ENCODE measurements around the gene PAN2. TPM values are rescaled to one million over a fixed set of nuclear protein-coding genes. Genes with fewer than 3 reads are reported as not detected.
"Not testable (repeated sequence)": the region's sequence is repeated elsewhere in the genome, so short reads cannot be mapped to it uniquely, and the experiment has no call there.

PAN2 gene
- polyA plus RNA-seq, 2 donors = 18.1 to 44.7 TPM

DNA sequence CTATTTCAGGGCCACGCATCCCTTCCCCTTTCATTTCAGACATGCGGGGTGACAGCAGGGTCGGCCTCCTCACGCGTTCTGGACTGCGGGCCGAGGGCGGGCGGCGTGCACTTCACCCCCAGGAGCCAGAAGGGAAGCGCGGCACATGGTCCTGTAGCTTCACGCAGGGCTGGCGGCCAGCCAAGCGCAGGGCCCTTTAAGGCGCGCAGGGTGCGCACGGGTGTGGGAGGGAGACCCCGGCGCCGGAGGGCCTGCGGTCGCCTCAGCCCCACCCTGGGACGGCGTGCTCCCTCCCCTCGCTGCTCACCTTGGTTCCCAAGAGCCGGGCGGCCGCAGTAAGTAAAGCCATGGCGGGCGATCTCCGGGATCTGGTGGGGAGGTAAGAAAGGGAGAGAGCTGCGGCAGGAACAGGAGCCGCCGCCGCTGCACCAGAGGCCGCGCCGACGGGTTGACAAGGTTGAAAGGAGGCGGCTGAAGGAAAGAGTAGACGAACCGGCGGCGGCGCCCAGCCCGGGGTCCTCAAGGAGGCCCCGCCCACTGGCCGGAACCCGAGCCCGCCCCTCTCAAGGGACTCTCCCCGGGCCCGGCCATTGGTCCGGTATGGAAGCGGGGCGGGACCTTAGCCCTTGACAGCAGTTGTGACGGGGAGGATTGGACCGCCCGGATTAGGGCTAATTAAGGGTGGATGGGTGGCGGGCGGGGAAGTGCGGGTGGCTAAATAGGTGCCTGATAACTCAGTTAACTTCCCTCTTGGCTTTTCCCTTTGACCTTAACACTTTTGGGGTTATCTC lies 33.8 kb downstream of the PAN2 start, which contains the start of gene CS:
CS (minus strand) TSS at position 478 of the 791 bp plus-strand sequence; CDS start at position 349, 129 bp downstream.
- 0 to 1% methylated on average over 61 to 63 of the region's 63 CpGs for WGBS, 2 donors
- Histone ChIP-seq H3K4me3 (ENCODE audit: low read depth in 1 of 2, low read length in 2 of 2) (peak within 1 kb of the TSS; percentile 79 to 82), H3K9me3 (ENCODE audit: control insufficient read depth in 2 of 2, insufficient read depth in 1 of 2, low read depth in 1 of 2, low read length in 1 of 2) (no peaks in the 10 kb centered on the region), H3K27me3 (ENCODE audit: control insufficient read depth in 1 of 2, insufficient read depth in 2 of 2, low read length in 2 of 2) (no peaks in the 10 kb centered on the region), H3K27ac (ENCODE audit: low read depth in 2 of 2, low read length in 1 of 2) (peak within 1 kb of the TSS; percentile 94 to 95), H3K4me1 (ENCODE audit: control insufficient read depth in 2 of 2, insufficient read depth in 2 of 2, low read length in 1 of 2) (peaks cover 4% of the 10 kb centered on the region in 2 donors), H3K36me3 (ENCODE audit: control insufficient read depth in 2 of 2, insufficient read depth in 2 of 2, low read length in 1 of 2) (peaks cover 0 to 2% of the 10 kb centered on the region in 2 donors)

DNA sequence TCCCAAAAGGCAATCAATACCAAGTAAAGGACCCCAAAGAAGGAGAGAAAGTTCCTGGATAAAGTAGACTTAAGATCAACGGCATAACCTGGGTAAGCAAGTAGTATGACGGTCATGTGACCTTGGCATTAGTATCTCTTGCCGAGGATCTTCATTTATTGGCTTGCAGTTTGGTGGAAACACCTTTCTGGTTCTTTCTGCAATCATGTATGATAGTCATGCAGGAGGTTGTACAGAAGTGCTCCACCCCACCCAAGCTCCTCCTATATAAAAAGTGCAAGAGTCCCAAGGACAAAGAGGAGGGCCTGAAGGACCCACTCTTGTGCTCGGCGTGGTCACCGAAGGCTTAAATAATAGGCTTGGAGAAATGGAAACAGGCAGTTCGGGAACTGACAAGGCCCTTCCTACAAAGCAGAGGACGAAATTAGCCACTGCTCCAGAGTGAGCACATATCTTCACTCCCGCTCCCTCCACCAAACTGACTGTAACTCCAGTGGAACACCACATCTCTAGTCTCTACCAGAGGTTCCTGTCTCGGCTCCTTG lies 34.4 kb downstream of the PAN2 start:
- WGBS, 2 donors = 1 to 2% methylated on average over 10 of the region's 10 CpGs
- H3K9me3 ChIP-seq (ENCODE audit: control insufficient read depth in 2 of 2, insufficient read depth in 1 of 2, low read depth in 1 of 2, low read length in 1 of 2) = no peaks in the 10 kb centered on the region
- H3K36me3 ChIP-seq (ENCODE audit: control insufficient read depth in 2 of 2, insufficient read depth in 2 of 2, low read length in 1 of 2) = peaks cover 0 to 2% of the 10 kb centered on the region in 2 donors
- H3K4me1 ChIP-seq (ENCODE audit: control insufficient read depth in 2 of 2, insufficient read depth in 2 of 2, low read length in 1 of 2) = peaks cover 4% of the 10 kb centered on the region in 2 donors
- H3K27me3 ChIP-seq (ENCODE audit: control insufficient read depth in 1 of 2, insufficient read depth in 2 of 2, low read length in 2 of 2) = no peaks in the 10 kb centered on the region
- H3K4me3 ChIP-seq (ENCODE audit: low read depth in 1 of 2, low read length in 2 of 2) = peak overlapping the region; percentile 79 to 82
- peak overlapping the region; percentile 94 to 95 for H3K27ac ChIP-seq (ENCODE audit: low read depth in 2 of 2, low read length in 1 of 2)

DNA sequence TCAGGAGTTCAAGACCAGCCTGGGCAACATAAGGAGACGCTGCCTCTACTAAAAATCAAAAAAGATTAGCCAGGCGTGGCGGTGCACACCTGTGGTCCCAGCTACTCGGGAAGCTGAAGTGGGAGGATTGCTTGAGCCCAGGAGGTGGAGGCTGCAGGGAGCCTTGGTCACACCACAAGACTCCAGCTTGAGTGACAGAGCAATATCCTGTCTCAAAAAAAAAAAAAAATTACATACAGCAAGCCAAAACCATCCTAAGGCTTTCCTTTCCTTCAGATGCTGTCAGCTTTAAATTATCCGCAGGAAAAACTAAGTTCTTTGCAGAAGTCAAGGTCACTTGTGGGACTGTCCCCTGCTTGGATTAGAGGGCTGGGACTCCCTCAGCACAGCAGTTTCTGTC lies 35.0 kb downstream of the PAN2 start:
- Histone ChIP-seq H3K27ac (ENCODE audit: low read depth in 2 of 2, low read length in 1 of 2) (peak overlapping the region; percentile 30 to 95), H3K9me3 (ENCODE audit: control insufficient read depth in 2 of 2, insufficient read depth in 1 of 2, low read depth in 1 of 2, low read length in 1 of 2) (no peaks in the 10 kb centered on the region), H3K36me3 (ENCODE audit: control insufficient read depth in 2 of 2, insufficient read depth in 2 of 2, low read length in 1 of 2) (peaks cover 0 to 6% of the 10 kb centered on the region in 2 donors), H3K4me3 (ENCODE audit: low read depth in 1 of 2, low read length in 2 of 2) (peak overlapping the region; percentile 79 to 82), H3K27me3 (ENCODE audit: control insufficient read depth in 1 of 2, insufficient read depth in 2 of 2, low read length in 2 of 2) (no peaks in the 10 kb centered on the region), H3K4me1 (ENCODE audit: control insufficient read depth in 2 of 2, insufficient read depth in 2 of 2, low read length in 1 of 2) (peaks cover 4% of the 10 kb centered on the region in 2 donors)
- 65 to 77% methylated on average over 5 of the region's 5 CpGs for WGBS, 2 donors

DNA sequence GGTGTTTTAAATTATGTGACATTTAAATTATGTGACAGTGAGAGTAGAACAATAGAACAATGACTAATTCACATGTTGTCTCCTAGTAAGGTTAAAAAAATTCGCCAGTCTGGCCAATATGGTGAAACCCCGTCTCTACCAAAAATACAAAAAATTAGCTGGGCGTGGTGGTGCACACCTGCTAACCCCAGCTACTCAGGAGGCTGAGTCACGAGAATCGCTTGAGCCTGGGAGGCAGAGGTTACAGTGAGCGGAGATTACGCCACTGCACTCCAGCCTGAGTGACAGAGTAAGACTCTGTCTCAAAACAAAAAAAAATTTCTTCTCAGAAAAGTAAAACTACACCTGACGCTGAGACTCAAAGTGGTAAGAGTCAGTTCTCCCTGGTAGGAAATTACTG lies 36.4 kb downstream of the PAN2 start:
- Histone ChIP-seq H3K4me1 (ENCODE audit: control insufficient read depth in 2 of 2, insufficient read depth in 2 of 2, low read length in 1 of 2) (peaks cover 4% of the 10 kb centered on the region in 2 donors), H3K27me3 (ENCODE audit: control insufficient read depth in 1 of 2, insufficient read depth in 2 of 2, low read length in 2 of 2) (no peaks in the 10 kb centered on the region), H3K9me3 (ENCODE audit: control insufficient read depth in 2 of 2, insufficient read depth in 1 of 2, low read depth in 1 of 2, low read length in 1 of 2) (no peaks in the 10 kb centered on the region), H3K36me3 (ENCODE audit: control insufficient read depth in 2 of 2, insufficient read depth in 2 of 2, low read length in 1 of 2) (peaks cover 0 to 6% of the 10 kb centered on the region in 2 donors), H3K27ac (ENCODE audit: low read depth in 2 of 2, low read length in 1 of 2) (no peak overlapping the region), H3K4me3 (ENCODE audit: low read depth in 1 of 2, low read length in 2 of 2) (no peak overlapping the region)
- 80 to 85% methylated on average over 8 of the region's 8 CpGs for WGBS, 2 donors

DNA sequence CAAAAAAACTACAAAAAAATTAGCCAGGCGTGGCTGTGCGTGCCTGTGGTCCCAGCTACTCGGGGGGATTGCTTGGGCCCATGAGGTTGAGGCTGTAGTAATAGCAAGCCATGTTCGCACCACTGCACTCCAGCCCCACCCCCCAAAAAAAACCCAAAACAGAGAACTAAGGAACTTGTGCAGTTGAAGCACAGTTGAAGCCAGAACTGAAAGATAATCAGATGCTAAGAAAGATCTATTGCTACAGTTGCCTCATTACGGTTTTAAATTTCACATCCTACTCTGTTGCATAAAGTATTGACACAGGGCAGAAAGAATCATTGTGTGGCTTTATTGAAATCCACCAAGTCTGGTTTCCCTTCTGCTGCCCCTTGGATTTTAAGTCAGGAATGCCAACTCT lies 37.5 kb downstream of the PAN2 start:
- Histone ChIP-seq H3K9me3 (ENCODE audit: control insufficient read depth in 2 of 2, insufficient read depth in 1 of 2, low read depth in 1 of 2, low read length in 1 of 2) (no peaks in the 10 kb centered on the region), H3K36me3 (ENCODE audit: control insufficient read depth in 2 of 2, insufficient read depth in 2 of 2, low read length in 1 of 2) (peaks cover 0 to 6% of the 10 kb centered on the region in 2 donors), H3K27ac (ENCODE audit: low read depth in 2 of 2, low read length in 1 of 2) (no peak overlapping the region), H3K4me3 (ENCODE audit: low read depth in 1 of 2, low read length in 2 of 2) (no peak overlapping the region), H3K4me1 (ENCODE audit: control insufficient read depth in 2 of 2, insufficient read depth in 2 of 2, low read length in 1 of 2) (peaks cover 4% of the 10 kb centered on the region in 2 donors), H3K27me3 (ENCODE audit: control insufficient read depth in 1 of 2, insufficient read depth in 2 of 2, low read length in 2 of 2) (no peaks in the 10 kb centered on the region)
- WGBS, 2 donors = 80 to 81% methylated on average over 5 of the region's 5 CpGs

DNA sequence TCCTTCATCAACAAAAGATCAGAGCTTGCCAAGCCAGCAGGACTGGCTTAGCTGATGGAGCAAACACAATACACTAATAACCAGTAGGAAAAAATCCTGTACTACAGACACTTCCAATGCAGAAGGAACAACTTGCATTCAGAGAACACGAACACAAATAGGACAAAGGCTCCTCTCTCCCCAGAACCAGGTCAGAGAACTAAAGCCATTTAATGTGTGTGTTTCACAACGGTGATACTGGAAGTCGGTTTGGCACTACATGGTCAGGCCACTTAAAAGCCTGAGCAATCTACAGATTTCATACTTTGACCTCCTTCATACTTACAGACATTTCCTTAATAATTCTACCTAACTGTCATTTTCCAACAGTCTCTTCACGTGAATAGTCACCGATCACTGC lies 40.0 kb downstream of the PAN2 start:
- H3K9me3 ChIP-seq (ENCODE audit: control insufficient read depth in 2 of 2, insufficient read depth in 1 of 2, low read depth in 1 of 2, low read length in 1 of 2) = no peaks in the 10 kb centered on the region
- H3K27ac ChIP-seq (ENCODE audit: low read depth in 2 of 2, low read length in 1 of 2) = peak overlapping the region; percentile 55 to 67

DNA sequence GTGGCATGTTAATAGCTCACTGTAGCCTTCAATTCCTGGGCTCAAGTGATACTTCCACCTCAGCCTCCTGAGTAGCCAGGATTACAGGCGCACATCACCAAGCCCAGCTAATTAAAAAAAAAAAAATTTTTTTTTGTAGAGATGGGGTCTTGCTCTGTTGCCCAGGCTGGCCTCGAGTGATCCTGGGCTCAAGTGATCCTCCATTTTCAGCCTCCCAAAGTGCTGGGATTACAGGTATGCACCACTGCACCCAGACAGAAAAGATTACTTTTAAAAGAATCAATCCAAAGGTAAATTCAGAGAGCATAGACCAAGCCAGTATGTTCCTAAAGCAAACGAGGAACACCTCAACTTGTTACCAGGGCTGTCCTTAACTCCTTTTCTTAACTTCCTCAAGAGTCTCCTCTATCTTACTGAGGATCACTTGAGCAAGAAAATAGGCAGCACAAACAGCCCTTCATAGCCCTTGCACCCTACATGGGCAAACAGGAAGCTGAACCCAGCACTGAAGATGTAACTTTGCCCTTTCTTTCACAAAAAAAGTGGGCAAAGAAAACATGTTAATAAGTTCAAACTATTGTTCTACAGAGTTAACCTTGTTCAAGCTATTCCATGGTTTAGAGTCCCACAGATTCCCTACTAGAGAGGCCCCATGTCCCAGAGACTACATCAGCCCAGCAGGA lies 45.0 kb downstream of the PAN2 start:
- H3K27ac ChIP-seq (ENCODE audit: low read depth in 2 of 2, low read length in 1 of 2) = no peak overlapping the region

More for the DNA sequence above, 40.0 kb downstream of the PAN2 start:
- Histone ChIP-seq H3K27me3 (ENCODE audit: control insufficient read depth in 1 of 2, insufficient read depth in 2 of 2, low read length in 2 of 2) (no peaks in the 10 kb centered on the region), H3K4me3 (ENCODE audit: low read depth in 1 of 2, low read length in 2 of 2) (no peak overlapping the region), H3K36me3 (ENCODE audit: control insufficient read depth in 2 of 2, insufficient read depth in 2 of 2, low read length in 1 of 2) (peaks cover 0 to 6% of the 10 kb centered on the region in 2 donors), H3K4me1 (ENCODE audit: control insufficient read depth in 2 of 2, insufficient read depth in 2 of 2, low read length in 1 of 2) (peaks cover 4% of the 10 kb centered on the region in 2 donors)
- 69 to 80% methylated on average over 5 of the region's 5 CpGs for WGBS, 2 donors

DNA sequence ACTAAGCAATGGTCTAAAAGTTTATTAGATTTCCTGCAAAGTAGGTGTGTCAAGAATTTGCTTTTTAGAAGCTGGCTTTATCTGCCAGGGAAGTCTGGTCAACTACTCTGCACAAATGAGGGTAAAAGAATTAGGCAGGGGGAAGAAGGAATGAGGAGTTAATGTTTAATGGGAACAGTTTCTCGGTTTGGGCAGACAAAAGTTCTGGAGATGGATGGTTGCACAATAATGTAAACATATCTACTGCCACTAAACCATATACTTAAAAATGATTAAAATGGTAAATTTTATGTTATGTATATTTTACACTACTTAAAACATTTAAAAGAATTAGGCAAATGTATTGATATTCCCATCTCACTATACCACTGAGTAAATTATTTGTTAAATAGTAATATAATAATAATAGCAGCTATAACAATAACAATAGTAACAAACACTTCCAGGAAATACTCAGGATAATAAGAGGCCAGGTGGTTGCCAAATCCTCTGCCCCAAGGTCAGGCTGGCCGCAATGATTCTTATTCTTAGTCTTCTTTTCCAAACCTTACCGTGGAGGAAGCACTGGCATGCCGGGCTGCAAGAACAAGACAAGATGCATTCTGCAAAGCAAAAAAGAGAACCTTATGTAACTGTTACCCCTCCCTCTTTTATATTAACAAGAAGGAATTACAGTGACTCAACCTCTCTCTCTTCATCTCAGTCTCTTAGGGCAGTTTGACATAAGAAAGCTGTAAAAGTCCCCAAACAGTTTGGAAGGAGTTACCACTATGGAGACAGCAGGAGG lies 47.6 kb downstream of the PAN2 start:
- Histone ChIP-seq H3K36me3 (ENCODE audit: control insufficient read depth in 2 of 2, insufficient read depth in 2 of 2, low read length in 1 of 2) (peaks cover 11 to 14% of the 10 kb centered on the region in 2 donors), H3K4me3 (ENCODE audit: low read depth in 1 of 2, low read length in 2 of 2) (no peak overlapping the region), H3K9me3 (ENCODE audit: control insufficient read depth in 2 of 2, insufficient read depth in 1 of 2, low read depth in 1 of 2, low read length in 1 of 2) (no peaks in the 10 kb centered on the region), H3K4me1 (ENCODE audit: control insufficient read depth in 2 of 2, insufficient read depth in 2 of 2, low read length in 1 of 2) (no peaks in the 10 kb centered on the region), H3K27me3 (ENCODE audit: control insufficient read depth in 1 of 2, insufficient read depth in 2 of 2, low read length in 2 of 2) (no peaks in the 10 kb centered on the region), H3K27ac (ENCODE audit: low read depth in 2 of 2, low read length in 1 of 2) (no peak overlapping the region)
- WGBS, 2 donors = 47 to 48% methylated on average over 4 of the region's 4 CpGs

More for the DNA sequence above, 45.0 kb downstream of the PAN2 start:
- H3K4me3 ChIP-seq (ENCODE audit: low read depth in 1 of 2, low read length in 2 of 2) = no peak overlapping the region
- H3K36me3 ChIP-seq (ENCODE audit: control insufficient read depth in 2 of 2, insufficient read depth in 2 of 2, low read length in 1 of 2) = peaks cover 6 to 11% of the 10 kb centered on the region in 2 donors
- no peaks in the 10 kb centered on the region for H3K27me3 ChIP-seq (ENCODE audit: control insufficient read depth in 1 of 2, insufficient read depth in 2 of 2, low read length in 2 of 2)
- WGBS, 2 donors = 77 to 84% methylated on average over 3 of the region's 3 CpGs
- H3K9me3 ChIP-seq (ENCODE audit: control insufficient read depth in 2 of 2, insufficient read depth in 1 of 2, low read depth in 1 of 2, low read length in 1 of 2) = no peaks in the 10 kb centered on the region
- H3K4me1 ChIP-seq (ENCODE audit: control insufficient read depth in 2 of 2, insufficient read depth in 2 of 2, low read length in 1 of 2) = no peaks in the 10 kb centered on the region

DNA sequence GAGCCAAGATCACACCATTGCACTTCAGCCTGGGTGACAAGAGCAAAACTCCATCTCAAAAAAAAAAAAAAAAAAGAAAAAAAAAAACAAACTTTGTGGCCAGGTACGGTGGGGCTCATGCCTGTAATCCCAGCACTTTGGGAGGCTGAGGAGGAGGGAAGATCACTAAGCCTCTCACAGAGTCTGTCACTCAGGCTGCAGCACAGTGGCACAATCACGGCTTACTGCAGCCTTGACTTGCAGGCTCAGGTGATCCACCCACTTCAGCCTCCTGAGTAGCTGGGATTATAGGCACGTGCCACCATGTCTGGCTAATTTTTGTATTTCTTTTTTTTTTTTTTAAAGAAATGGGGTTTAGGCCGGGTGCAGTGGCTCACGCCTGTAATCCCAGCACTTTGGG lies 49.5 kb downstream of the PAN2 start:
- not testable (repeated sequence) for H3K9me3 ChIP-seq (ENCODE audit: control insufficient read depth in 2 of 2, insufficient read depth in 1 of 2, low read depth in 1 of 2, low read length in 1 of 2); H3K4me3 ChIP-seq (ENCODE audit: low read depth in 1 of 2, low read length in 2 of 2); H3K27me3 ChIP-seq (ENCODE audit: control insufficient read depth in 1 of 2, insufficient read depth in 2 of 2, low read length in 2 of 2); H3K27ac ChIP-seq (ENCODE audit: low read depth in 2 of 2, low read length in 1 of 2); H3K4me1 ChIP-seq (ENCODE audit: control insufficient read depth in 2 of 2, insufficient read depth in 2 of 2, low read length in 1 of 2)
- H3K36me3 ChIP-seq (ENCODE audit: control insufficient read depth in 2 of 2, insufficient read depth in 2 of 2, low read length in 1 of 2) = peaks cover 14 to 15% of the 10 kb centered on the region in 2 donors
- 86 to 89% methylated on average over 5 of the region's 5 CpGs for WGBS, 2 donors

Data from esophagus (tissue), 2 donors.